ENCODE measurements around the gene CEACAM19.

Gene CEACAM19

DNA sequence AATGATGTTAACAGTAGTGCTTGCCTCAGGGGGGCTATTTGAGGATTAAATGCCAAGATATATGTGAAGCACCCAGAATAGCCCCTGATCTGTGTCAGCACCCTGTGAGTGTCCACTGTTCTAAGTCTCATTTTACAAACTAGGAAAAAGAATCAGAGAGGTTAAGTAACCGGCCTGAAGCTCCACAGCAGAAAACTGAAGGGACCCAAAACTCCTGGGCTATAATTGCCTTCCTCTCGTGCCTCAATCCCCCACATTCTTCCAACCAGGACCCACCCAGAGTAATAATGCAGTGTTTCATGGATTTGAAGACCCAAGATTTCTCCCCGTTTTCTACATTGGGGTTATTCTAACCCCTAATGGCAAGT is 25.2 kb upstream of the CEACAM19 start:
- DNase-seq (ENCODE audit: low read depth): no peak
- no peak overlapping the region for H3K4me3 ChIP-seq (ENCODE audit: low read length)

DNA sequence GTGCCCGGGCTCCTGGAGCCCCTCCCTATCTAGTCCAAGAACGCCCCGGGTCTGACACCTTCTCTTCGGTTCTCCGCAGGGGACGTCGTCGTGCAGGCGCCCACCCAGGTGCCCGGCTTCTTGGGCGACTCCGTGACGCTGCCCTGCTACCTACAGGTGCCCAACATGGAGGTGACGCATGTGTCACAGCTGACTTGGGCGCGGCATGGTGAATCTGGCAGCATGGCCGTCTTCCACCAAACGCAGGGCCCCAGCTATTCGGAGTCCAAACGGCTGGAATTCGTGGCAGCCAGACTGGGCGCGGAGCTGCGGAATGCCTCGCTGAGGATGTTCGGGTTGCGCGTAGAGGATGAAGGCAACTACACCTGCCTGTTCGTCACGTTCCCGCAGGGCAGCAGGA is 24.1 kb upstream of the CEACAM19 start:
- no peak overlapping the region for H3K4me3 ChIP-seq (ENCODE audit: low read length)
- DNase-seq (ENCODE audit: low read depth): no peak
- TF ChIP-seq, protein P1, sequence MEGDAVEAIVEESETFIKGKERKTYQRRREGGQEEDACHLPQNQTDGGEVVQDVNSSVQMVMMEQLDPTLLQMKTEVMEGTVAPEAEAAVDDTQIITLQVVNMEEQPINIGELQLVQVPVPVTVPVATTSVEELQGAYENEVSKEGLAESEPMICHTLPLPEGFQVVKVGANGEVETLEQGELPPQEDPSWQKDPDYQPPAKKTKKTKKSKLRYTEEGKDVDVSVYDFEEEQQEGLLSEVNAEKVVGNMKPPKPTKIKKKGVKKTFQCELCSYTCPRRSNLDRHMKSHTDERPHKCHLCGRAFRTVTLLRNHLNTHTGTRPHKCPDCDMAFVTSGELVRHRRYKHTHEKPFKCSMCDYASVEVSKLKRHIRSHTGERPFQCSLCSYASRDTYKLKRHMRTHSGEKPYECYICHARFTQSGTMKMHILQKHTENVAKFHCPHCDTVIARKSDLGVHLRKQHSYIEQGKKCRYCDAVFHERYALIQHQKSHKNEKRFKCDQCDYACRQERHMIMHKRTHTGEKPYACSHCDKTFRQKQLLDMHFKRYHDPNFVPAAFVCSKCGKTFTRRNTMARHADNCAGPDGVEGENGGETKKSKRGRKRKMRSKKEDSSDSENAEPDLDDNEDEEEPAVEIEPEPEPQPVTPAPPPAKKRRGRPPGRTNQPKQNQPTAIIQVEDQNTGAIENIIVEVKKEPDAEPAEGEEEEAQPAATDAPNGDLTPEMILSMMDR (IDR thresholded peaks at IDR 0.05; ENCODE audit: insufficient read depth, low read depth, low read length, missing control alignments): no peak

More for the DNA sequence above, 25.2 kb upstream of the CEACAM19 start:
- TF ChIP-seq, protein P1 (IDR thresholded peaks at IDR 0.05; ENCODE audit: insufficient read depth, low read depth, low read length, missing control alignments): no peak

DNA sequence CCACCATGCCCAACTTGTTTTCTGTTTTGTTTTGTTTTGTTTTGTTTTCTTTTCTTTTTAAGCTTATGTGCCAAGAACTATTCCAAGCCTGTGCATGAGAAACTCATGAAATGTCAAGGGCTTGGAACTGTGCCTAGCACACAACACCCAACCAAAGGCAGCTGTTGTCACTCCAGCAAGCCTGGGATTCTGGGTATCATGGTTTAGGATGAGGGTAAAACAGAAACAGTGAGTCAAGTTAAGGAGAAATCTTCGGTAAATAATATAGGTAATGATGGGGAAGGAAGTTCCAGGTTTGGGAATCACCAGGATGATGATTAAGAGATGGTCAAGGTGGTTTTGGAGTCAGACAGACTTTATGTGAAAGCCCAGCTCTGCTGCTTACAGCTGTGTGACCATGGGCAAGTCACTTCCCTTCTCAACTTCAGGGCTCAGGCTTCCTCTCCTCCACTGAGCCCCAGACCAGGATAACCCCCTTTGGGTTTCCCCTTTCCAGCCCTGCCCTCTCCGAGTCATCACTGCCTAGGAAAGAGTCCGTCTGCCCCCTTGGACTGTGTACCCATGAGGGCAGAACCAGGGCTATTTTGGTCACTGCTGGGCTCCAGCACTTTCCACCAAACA is 22.5 kb upstream of the CEACAM19 start:
- peak; percentile 69 for DNase-seq (ENCODE audit: low read depth)
- H3K4me3 ChIP-seq (ENCODE audit: low read length): no peak overlapping the region
- TF ChIP-seq, protein P1 (IDR thresholded peaks at IDR 0.05; ENCODE audit: insufficient read depth, low read depth, low read length, missing control alignments): no peak

DNA sequence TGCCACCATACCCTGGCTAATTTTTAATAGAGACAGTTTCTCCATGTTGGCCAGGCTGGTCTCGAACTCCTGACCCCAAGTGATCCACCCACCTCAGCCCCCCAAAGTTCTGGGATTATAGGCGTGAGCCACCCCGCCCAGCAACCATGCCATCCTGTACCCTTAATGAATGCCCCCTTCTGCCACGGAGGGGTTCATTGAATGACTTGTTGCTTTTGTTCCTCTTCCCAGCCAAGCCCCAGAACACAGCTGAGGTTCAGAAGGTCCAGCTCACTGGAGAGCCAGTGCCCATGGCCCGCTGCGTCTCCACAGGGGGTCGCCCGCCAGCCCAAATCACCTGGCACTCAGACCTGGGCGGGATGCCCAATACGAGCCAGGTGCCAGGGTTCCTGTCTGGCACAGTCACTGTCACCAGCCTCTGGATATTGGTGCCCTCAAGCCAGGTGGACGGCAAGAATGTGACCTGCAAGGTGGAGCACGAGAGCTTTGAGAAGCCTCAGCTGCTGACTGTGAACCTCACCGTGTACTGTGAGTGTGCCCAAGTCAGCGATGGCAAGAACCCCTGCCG is 21.6 kb upstream of the CEACAM19 start:
- DNase-seq (ENCODE audit: low read depth): no peak
- no peak overlapping the region for H3K4me3 ChIP-seq (ENCODE audit: low read length)
- TF ChIP-seq, protein P1 (IDR thresholded peaks at IDR 0.05; ENCODE audit: insufficient read depth, low read depth, low read length, missing control alignments): no peak

DNA sequence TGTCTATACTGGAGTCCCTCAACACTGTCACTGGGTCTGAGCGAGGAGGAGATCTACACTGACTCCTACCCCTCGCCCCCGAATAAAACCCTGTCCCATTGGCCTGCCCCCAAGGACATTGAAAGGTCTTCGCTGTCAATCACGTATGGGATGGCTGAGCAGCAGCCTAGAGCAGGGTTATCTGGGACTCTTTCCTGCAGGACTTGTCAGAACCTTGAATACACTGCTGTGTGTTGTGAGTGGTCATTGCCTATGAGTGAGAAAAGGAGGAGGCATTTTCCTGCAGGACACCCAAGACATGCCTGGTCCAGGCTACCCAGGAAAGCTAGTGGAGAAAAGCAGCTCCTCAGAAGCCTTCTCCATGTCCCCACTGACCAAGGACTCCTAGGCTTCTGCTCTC is 17.9 kb upstream of the CEACAM19 start:
- H3K4me3 ChIP-seq (ENCODE audit: low read length): no peak overlapping the region
- TF ChIP-seq, protein P1 (IDR thresholded peaks at IDR 0.05; ENCODE audit: insufficient read depth, low read depth, low read length, missing control alignments): no peak

DNA sequence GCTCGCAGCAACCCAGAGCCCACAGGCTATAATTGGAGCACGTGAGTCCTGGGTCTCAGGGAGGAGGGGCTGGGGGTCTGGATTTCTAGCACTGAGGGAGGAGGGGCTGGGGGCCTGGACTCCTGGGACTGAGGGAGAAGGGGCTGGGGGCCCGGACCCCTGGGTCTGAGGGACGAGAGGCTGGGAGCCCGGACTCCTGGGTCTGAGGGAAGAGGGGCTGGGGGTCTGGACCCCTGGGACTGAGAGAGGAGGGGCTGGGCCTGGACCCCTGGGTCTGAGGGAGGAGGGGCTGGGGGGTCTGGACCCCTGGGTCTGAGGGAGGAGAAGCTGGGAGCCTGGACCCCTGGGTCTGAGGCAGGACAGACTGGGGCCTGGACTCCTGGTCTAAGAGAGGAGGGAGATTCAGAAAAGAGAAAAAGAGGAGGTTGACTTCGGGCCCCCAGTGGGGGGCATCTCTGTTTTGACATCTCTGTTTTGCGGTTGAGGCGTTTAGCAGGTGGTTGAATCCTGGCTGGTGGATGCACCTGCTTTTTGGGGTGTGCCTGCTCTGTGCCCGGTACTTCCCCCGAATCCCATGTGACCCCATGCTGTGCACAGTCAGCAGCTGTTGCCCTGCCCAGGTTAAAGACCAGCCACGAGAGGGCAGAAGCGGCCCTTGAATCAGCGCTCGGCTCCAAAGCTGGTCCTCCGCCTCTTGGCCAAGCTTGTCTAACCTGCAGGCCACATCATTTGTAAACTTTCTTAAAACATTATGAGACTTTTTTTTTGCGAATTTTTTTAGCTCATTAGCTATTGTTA is 17.1 kb upstream of the CEACAM19 start:
- H3K4me3 ChIP-seq (ENCODE audit: low read length): no peak overlapping the region
- TF ChIP-seq, protein P1 (IDR thresholded peaks at IDR 0.05; ENCODE audit: insufficient read depth, low read depth, low read length, missing control alignments): peak; percentile 63
- peak; percentile 72 for DNase-seq (ENCODE audit: low read depth)

More for the DNA sequence above, 17.9 kb upstream of the CEACAM19 start:
- no peak for DNase-seq (ENCODE audit: low read depth)

Data from epithelial cell of esophagus (primary cell).